GM21423 (cell line): ENCODE data around the gene HDLBP.
A peak's percentile ranks its signal among the peaks of the same experiment; 100 is the strongest.

Experiments used
- ATAC-seq: cut with Tn5 transposase; IDR thresholded peaks from one replicate; pipeline ENCODE4 v1.9.1; 2021; ENCODE audit warnings: mild to moderate bottlenecking, moderate library complexity; ENCODE audit not compliant: unreplicated experiment

HDLBP gene, protein sequence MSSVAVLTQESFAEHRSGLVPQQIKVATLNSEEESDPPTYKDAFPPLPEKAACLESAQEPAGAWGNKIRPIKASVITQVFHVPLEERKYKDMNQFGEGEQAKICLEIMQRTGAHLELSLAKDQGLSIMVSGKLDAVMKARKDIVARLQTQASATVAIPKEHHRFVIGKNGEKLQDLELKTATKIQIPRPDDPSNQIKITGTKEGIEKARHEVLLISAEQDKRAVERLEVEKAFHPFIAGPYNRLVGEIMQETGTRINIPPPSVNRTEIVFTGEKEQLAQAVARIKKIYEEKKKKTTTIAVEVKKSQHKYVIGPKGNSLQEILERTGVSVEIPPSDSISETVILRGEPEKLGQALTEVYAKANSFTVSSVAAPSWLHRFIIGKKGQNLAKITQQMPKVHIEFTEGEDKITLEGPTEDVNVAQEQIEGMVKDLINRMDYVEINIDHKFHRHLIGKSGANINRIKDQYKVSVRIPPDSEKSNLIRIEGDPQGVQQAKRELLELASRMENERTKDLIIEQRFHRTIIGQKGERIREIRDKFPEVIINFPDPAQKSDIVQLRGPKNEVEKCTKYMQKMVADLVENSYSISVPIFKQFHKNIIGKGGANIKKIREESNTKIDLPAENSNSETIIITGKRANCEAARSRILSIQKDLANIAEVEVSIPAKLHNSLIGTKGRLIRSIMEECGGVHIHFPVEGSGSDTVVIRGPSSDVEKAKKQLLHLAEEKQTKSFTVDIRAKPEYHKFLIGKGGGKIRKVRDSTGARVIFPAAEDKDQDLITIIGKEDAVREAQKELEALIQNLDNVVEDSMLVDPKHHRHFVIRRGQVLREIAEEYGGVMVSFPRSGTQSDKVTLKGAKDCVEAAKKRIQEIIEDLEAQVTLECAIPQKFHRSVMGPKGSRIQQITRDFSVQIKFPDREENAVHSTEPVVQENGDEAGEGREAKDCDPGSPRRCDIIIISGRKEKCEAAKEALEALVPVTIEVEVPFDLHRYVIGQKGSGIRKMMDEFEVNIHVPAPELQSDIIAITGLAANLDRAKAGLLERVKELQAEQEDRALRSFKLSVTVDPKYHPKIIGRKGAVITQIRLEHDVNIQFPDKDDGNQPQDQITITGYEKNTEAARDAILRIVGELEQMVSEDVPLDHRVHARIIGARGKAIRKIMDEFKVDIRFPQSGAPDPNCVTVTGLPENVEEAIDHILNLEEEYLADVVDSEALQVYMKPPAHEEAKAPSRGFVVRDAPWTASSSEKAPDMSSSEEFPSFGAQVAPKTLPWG (N-terminal part only)

DNA sequence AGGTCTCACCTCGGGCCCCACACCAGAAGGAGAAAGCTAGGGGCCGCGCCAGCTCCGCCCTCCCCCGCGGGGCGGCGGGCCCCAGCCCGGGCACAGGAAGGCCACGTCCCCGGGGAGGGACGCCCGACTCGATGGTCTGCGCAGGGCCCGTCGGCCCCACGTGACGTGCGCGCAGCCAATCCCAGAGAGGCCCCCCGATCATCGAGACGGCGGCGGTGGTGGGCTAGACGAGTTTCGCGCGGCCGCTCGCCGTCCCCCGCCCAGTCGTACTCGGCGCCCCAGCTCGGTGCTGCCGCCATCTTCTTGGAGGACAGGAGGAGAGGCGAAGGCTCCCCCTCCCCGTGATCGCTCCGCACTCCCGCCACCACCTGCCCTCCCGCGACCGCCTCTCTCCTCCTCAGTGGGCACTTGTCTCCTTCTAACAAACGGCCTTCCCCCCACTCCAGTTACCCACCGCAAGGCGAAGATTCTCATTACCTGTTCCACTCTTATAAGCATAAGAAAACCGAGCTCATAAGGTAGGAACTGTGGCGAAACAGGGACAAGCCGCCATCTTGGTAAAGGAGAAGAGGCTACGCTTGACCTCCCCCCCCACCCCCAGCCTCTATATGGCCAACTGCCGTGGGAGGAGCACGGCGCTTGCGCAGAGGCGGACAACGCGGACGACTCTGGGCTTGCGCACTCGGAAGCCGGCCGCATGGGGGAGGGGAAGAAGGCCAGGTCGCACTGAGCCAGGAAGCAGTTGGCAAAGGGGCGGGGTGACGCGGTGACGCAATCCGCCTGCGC is at the start of gene HDLBP:
HDLBP (minus strand) TSS at position 580 of the 786 bp plus-strand sequence. CDS start 48,803 bp downstream, outside the sequence.
- peak; percentile 64 for ATAC-seq

DNA sequence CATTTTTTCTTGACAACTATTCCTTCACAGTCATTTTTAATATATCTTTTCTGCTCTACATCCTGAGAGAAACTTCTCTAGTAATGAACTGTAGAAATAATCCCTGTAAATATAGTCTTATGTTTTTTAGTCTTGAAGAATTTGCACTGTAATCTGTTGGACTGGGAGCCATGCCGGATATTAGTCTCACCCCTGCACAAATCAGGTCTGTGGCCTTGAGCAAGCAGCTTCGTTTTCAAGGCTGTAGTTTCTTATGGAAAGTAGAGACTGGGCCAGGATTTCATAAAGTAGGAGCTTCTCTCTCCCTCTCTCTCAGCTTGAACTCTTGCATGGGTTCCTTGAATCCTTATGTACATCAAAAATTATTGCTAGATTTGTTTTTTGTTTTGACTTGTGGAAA is 49.3 kb upstream of the HDLBP start:
- no peak for ATAC-seq

DNA sequence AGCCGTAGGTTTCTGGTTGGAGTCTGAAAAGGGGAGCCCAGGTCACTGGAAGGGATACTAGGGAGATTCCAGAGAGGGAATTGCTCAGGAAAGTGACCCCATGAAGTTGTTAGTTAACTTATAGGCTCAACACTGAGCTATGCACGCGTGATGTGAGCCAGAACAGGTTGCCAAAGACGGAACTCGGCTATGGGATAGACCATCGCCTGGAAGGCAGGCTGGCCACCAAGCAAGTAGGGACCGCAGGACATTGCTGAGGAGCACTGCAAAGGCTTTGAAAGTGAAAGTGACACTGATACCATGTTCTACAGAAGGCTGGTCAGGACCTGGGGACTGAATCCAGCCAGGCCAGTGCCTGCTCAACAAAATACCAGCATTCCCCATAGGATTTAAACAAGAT is 48.0 kb upstream of the HDLBP start:
- ATAC-seq = no peak

DNA sequence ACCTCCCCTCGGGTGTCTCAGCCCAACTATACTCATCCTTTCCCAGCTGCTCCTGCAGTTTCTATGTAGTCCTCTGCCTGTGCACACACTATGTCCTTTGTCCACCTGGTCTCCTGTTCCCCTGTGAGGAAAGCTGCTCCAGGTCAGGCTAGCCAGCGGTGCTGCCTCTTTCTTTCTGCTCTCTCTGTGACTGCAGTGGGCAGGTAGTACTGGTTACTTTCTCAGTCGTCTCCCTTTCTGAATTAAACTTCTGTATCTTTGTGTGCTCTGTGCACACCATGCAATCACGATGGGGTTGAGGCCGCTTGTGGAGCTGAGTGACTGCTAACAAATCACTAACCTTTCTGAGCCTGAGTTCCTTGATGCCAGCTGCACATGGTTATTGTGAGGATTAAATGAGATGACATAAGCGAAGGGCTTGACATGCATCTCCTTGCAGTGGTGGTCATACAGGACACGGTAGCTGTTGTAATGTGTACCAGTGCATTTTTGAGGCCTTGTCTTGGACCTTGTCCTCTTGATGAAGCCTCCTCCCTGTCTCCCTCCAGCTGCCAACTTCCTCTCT is 44.1 kb upstream of the HDLBP start:
- ATAC-seq = no peak

DNA sequence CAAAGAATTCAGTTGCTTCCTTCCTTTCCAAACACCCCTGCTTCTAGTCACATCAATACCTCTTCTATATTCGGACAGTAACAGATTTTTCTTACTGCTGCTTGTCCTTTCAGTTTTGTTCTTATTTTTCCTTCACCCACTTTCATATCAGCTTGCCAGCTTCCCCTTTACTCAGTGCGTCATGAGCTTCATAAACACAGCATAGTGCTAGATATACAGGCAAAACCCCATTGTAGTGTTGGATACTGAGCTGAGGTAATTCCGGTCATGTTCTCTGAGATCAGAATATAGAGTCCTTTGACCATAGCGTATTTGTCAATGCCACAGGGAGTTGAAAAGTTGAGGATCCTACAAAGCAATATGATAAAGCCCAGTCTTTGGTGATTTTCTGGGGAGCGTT is 43.0 kb upstream of the HDLBP start:
- peak; percentile 26 for ATAC-seq

DNA sequence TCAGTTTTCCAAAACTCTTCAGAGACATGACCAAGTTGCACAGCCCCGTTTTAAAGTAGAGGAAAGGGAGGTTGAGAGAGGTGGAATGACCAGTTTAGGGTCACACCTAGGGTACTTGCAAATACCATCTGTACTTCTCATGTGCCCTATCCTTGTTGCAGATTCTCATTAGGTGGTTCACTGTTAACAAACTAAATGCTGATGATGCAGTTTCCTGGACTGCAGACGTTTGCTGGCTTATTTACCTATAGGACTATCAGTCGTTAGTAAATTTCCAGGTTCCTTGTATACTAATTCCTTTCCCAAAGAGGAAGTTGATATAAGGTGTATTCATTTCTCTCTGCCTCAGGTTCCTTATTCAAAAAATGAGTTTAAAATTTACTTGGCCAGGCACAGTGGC is 42.1 kb upstream of the HDLBP start:
- ATAC-seq = no peak

DNA sequence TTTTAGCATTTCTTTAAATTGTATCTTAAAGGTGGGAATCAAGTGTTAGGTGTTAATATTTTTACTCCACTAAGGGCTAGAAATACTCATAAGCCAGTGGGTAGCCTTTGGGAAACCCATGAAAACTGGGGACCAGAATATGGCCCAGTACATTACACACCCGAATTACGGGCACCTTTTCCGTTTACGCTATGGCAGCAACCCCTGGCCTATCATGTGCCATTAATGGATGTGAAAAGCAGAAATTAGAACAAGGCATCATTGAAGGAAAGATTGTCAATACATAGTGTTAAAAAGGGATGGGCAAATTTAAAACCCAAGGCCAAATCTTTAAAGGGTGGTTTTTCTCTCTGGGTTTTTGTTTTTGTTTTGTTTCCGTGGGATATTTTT is 41.4 kb upstream of the HDLBP start:
- no peak for ATAC-seq

DNA sequence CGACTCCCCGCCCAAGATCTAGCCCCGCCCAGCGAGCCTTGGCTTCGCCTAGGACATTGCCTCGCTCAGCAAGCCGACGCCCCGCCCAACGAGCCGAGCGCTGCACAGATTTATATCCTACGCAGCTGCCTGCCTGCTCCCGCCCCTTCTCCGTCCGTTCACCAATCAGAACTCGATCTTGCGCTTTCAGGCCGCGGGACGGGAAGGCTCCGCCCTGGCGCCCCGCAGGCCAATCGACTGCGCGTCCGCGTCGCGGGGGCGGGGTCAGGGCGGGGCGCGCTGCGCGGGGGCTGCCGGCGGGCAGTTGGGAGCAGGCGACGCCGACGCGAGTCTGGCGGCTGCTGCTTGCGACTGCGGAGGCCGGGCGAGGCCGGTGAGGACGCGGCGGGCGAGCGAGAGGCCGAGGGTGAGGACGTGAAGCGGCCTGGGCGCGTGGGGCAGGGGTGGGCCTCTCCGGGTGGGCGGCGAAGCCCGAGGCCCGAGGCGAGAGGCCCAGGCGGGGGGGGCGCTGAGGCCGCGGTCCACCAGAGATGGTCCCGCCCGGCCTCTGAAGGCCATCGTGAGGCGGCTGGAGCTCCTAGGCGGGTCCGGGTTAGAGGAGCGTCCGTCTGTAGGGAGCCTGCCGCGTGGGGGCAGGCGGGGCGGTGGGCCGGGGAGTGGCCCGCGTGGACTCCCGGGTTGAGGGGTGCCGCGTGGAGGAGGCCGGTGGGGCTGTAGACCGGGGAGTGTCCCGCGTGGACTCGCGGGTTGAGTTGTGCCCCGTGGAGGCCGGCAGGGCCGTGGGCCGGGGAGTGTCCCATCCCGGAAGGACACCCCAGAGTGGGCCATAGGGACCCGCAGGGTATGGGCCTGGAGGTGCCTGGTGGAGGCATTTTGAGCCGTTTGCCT is 40.8 kb upstream of the HDLBP start, which contains the start of gene FARP2:
FARP2 (plus strand) TSS at position 303 of the 888 bp plus-strand sequence. CDS start 16,823 bp downstream, outside the sequence.
- peak; percentile 82 for ATAC-seq

DNA sequence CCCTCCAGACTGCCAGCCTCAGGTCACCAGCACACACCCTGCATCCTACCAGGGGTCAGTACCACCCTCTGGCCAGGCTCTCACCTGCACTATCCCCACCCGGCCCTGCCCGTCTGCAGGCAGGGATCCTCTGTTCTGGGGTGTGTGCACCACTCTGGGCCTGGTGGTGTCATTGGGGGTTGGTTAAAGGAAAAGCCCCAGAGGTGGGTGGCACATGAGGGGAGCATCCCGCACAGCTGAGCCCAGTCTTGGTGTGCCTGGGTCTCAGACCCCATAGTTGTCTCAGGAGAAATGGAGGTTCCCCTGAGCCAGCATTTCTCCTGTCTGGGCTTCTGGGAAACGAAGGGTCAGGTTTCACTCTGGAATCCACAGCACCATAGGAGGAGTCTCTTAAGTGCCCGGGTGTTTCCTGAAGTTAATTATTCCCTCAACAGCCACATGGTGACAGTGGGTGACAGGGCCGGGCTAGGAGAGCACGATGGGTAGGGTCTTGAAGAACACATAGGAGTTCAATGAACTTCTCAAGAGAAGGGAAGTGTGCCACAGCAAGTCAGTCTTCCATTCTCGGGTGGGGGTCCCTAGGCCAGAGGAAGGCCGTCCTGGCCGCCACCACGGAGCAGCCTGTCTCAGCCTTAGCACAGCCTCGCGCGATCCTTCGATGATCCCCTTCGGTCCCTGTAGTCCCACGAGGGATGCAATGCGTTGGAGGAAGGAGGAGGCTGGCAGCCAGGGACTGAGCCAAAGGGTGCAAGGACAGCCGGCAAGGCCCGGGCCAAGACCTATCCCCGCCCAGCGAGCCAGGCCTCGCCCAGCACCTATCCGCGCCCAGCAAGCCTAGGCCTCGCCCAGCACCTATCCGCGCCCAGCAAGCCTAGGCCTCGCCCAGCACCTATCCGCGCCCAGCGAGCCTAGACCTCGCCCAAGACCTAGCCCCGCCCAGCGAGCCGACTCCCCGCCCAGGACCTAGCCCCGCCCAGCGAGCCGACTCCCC is 39.5 kb upstream of the HDLBP start:
- ATAC-seq = no peak

DNA sequence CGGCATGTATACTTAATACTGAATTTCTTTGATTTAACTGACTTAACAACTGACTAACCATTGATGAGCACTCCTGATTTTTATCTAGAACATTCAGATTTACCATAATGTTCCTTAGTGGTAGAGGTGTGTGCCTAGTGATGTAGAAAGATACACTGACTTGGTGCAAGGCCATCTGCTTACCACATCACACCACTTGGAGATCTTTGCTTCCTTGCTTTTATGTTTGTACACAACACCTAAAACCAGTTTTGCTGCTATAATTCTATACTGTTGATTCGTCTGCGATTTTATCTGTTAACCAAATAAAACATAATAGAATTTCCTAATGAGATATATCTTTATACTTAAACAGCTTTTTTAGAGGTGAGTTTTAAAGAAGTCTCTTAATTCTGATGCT is 36.8 kb upstream of the HDLBP start:
- ATAC-seq = no peak

DNA sequence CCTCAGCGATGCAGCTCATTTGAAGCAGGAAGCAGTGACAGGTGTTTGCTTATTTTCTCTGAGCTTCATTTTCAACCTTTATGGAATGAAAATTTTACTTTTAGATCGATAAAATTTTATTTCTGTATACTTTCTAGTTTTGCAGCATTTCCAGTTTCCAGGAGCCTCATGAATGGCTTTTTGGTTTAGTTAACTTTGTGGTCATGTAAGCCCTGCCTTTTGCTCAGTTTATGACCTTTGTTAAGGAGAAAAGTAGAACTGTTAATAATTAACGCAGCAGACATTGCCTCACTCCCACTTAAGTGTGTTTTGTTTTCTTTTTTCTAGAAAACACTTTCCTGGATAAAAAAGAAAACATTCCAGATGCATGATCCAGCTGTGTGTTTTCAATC is 36.2 kb upstream of the HDLBP start:
- no peak for ATAC-seq

DNA sequence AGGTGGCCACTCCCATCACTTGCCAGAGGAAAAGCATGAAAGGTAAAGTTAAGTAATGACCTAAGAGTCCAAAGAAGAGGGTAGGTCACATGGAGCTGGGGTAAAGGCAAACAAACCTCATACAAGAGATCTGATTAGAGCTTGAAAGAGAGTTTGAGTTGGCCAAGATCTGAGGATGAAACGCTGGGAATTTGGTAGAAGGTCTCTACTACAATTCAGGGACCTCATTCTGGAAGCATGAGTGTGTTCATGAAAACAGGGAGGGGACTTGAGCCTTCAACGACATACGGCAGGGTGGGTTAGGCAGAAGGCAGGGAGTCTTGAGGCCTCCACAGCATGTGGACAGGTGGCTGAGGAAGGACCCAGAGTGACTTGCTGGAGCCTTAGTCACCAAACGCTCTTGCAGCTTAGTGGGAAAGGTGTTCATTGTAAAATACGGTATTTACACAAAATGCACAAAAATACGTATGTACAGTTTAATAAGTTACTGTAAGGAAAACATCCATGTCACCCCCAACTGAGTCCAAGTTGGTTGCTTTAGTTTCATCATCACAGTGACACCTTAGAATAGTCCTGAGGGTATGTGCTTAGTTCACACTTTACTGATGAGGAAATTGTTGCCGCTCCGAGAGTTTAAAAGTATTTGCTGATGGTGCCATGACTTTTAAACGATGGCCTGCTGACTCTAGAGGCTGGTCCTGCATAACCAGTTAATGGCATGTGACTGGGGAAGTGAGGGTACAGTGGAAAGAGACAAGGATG is 35.6 kb upstream of the HDLBP start:
- ATAC-seq = no peak

DNA sequence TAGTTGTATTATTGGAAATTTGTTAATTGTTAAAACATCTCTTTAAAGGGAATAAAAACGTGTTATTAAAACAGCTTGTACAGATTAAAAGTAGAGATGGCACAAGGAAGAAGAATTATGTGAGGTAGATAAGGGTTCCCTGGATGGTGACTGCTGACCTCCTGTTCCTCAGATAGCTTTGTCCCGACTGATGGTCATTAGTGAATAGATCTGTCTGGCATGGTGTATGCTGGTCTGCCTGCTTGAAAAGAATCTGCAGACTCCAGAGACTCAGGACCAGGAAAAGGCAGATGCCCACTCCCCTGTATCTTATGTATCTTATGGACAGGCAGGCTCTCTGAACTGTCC is 35.0 kb upstream of the HDLBP start:
- ATAC-seq = no peak

DNA sequence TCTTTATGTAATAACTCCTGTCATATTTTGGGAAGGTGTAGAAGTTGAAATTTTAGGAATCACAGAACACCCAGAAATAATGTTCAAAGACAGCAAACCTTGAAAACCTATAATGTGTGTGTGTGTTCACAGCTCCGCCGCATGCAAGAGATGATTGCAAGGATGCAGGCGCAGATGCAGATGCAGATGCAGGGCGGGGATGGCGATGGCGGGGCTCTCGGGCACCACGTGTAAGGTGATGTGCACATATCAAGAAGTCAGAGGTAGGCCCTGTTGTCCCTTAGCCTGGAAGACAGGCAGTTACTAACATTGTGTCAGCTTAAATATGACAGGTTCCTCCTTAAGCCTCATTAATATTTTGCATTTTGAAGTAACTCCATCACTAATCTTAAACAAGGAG is 34.5 kb upstream of the HDLBP start:
- ATAC-seq = no peak

DNA sequence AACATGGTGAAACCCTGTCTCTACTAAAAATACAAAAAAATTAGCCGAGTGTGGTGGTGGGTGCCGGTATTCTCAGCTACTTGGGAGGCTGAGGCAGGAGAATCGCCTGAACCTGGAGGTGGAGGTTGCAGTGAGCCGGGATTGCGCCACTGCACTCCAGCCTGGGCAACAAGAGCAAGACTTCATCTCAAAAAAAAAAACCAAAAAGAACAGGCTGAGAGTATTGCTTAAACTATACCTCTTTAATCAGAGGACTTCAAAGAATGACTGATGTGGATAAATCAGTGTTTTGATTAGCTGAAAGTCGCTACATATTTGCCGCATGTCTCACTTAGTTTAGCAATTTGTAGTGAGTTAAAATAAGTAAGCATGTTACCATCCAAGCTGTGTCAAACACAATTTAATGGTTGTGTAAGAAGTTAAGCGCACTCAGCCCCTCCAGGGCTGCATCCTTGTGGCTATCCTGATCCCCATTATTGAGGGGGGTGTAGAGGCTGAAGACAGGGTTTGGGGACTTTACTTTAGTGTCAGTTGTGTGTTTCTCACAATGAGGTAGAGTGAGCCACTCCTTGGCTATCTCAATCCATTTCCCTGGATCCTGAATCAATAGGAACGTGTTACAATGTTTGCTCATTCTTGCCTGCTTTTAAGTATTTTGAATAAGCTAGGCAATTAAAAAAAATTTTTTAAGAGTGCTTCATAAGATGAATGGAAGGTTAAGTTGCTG is 29.6 kb upstream of the HDLBP start:
- no peak for ATAC-seq

DNA sequence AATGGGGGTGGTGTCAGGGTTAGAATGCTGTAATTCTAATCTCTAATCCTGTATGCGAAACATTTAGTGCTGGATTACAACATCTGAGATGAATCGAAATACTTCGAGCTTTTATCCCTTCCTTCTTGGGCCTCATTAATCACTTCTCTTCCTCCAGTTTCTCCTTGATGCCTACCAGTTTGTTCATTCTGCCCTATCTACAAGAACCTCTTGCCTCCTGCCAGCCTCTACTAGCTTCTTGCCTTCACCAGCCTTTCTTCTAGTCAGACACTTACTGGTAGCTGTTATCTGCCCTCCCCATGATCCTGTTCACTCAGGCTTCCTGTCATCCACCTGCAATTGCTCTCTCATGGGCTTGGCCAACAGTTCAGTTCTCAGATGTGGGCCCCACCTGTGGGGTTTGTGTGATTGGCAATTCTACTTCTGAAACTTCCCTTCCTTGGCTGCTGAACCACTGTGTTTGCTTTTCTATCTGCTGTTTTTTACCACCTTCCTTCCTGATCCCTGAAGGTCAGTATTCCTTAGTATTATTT is 25.2 kb upstream of the HDLBP start:
- no peak for ATAC-seq
